GM18867 (cell line): Measurements from ENCODE around the gene GPR82.
"Not testable (repeated sequence)": the region's sequence is repeated elsewhere in the genome, so short reads cannot be mapped to it uniquely, and the experiment has no call there.

ENCODE experiments used
- ATAC-seq: cut with Tn5 transposase; IDR thresholded peaks from one replicate; pipeline ENCODE4 v1.9.1; 2021; ENCODE audit warnings: mild to moderate bottlenecking, moderate library complexity; ENCODE audit not compliant: unreplicated experiment

The GPR82 gene

GRCh38 chrX:41718481-41719235 lies 5.3 kb upstream of the GPR82 start:
- ATAC-seq, result no peak

GRCh38 chrX:41719610-41720009 lies 4.4 kb upstream of the GPR82 start:
- not testable (repeated sequence) for ATAC-seq

- ATAC-seq, result peak; percentile 93
Measured at GRCh38 chrX:41720125-41720779, 3.7 kb upstream of the GPR82 start.

- ATAC-seq, result peak; percentile 32
Measured at GRCh38 chrX:41721590-41721989, 2.4 kb upstream of the GPR82 start.

GRCh38 chrX:41722214-41722613 lies 1.8 kb upstream of the GPR82 start:
- no peak for ATAC-seq

- ATAC-seq, result no peak
Measured at GRCh38 chrX:41722816-41723618, 964 bp upstream of the GPR82 start.

GRCh38 chrX:41728125-41728524 lies 4.1 kb downstream of the GPR82 start:
- peak; percentile 39 for ATAC-seq

GRCh38 chrX:41730081-41730480 lies 6.1 kb downstream of the GPR82 start:
- no peak for ATAC-seq

- ATAC-seq, result no peak
Measured at GRCh38 chrX:41732260-41732659, 8.3 kb downstream of the GPR82 start.

GRCh38 chrX:41733939-41734338 lies 10.0 kb downstream of the GPR82 start:
- peak; percentile 98 for ATAC-seq

- no peak for ATAC-seq
Measured at GRCh38 chrX:41734530-41734929, 10.5 kb downstream of the GPR82 start.

GRCh38 chrX:41737065-41737464 lies 13.1 kb downstream of the GPR82 start:
- no peak for ATAC-seq

GRCh38 chrX:41739871-41740270 lies 15.9 kb downstream of the GPR82 start:
- no peak for ATAC-seq

GRCh38 chrX:41750716-41751115 lies 26.7 kb downstream of the GPR82 start:
- no peak for ATAC-seq

- no peak for ATAC-seq
Measured at GRCh38 chrX:41758401-41758800, 34.4 kb downstream of the GPR82 start.

- no peak for ATAC-seq
Measured at GRCh38 chrX:41759817-41760216, 35.8 kb downstream of the GPR82 start.

GRCh38 chrX:41761169-41761568 lies 37.2 kb downstream of the GPR82 start:
- ATAC-seq, result no peak

- ATAC-seq, result no peak
Measured at GRCh38 chrX:41761702-41762101, 37.7 kb downstream of the GPR82 start.

GRCh38 chrX:41779030-41779564 lies 55.1 kb downstream of the GPR82 start:
- ATAC-seq, result no peak
